DMS 273 (cell line): ENCODE results near the gene DENND11.
"Not testable (repeated sequence)": the region's sequence is repeated elsewhere in the genome, so short reads cannot be mapped to it uniquely, and the experiment has no call there.

Experiments
- DNase-seq: peaks from one replicate; lab custom pipeline; 2025; ENCODE audit not compliant: unreplicated experiment; lab: John Stamatoyannopoulos, UW

Gene DENND11

GRCh38 chr7:141709318-141709717 is 7.4 kb upstream of the DENND11 start:
- no peak for DNase-seq

GRCh38 chr7:141708351-141708750 is 6.4 kb upstream of the DENND11 start, which contains the start of gene WEE2:
TSS of gene WEE2 (plus strand) at chr7:141708353. CDS start at chr7:141708759, 406 bp downstream.
- DNase-seq = no peak

DNA sequence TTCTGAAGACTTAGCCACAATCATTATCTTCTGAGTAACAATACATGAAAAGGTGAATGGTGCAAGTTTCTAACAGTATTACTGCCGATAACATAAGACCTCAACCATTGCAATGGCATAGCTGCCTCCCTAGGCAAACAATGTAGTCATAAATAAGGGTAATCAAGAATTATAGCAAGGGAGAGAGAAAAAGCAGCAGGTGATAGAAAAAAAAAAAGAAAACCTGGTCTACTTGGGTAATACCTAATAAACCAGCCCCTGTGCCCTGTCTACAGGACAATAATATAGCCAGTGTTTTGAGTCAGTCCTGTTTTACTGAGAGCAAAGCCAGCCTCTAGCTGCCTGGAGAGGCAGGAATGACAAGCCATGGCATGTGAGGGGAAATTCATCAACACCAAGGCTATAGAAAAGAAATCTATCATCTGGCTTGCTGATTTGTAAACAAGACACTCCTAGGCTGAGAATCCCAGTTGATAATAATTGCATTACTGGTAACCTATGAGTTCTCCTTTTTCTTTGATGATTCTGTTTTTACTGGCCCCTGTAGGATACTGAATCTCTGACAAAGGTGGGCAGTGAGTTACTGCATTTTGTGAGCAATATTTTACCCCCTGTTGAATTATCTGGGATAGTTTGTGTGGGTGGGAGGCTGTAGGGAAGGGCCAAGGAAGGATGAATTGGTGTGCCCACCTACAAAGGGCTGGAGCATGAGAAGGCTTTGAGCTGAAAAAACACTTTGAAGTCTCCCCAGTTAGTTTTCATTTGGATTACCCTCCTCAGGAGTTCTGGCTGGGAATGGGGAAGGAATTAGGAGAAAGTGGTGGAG is 4.5 kb upstream of the DENND11 start:
- no peak for DNase-seq

DNA sequence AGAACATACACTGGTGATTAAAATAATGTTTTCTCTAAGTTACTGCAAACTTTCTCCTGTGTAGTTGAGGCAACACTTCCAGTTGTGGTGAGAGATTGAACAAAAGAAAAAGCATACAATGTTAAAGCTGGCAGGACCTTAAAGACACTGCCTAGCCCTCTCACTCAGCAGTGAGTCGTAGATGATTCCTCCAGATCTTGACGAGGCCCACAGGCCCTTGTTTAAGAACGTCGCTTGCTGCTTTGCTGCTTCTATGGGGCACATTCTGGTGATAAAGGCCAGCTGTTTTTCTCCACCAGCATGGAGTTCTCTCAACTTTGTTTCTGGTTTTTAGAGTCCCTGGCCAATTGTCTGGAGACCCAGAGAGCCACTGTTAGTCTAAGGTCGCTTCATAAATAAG is 2.8 kb upstream of the DENND11 start:
- no peak for DNase-seq

GRCh38 chr7:141704112-141704511 is 2.1 kb upstream of the DENND11 start:
- no peak for DNase-seq

GRCh38 chr7:141702892-141703291 is 926 bp upstream of the DENND11 start:
- DNase-seq = no peak

DNA sequence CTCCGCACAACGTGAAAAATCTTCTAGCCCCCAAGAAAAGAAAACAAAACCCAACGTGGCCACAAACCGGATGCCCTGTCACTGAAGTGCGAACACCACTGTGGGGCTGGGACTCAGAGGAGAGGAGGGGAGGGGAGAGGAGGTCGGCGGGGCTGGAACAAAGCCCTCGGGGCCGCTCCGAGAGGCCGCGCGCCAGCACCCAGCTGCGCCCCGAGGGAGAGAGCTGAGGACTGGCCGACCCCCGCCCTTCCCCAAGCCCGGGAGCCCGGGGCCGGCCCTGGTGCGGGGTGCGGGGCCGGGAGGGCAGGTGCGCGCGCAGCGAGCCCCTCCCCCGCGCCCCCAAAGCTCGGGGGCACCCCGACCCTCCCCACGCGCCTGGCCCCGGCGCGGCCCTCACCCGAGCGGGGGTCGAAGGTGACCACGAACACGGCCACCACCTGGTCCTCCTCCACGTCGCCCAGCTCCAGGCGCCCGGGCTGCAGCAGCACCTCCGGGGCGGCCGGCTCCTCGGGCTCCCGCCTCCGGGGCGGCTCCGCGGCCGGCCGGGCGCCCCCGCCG is 398 bp downstream of the DENND11 start:
- peak; percentile 73 for DNase-seq

GRCh38 chr7:141700848-141701371 is 1.1 kb downstream of the DENND11 start:
- DNase-seq = peak; percentile 56

GRCh38 chr7:141700296-141700847 is 1.6 kb downstream of the DENND11 start:
- DNase-seq = no peak

- DNase-seq = no peak
Observed at GRCh38 chr7:141699860-141700259, 2.1 kb downstream of the DENND11 start.

DNA sequence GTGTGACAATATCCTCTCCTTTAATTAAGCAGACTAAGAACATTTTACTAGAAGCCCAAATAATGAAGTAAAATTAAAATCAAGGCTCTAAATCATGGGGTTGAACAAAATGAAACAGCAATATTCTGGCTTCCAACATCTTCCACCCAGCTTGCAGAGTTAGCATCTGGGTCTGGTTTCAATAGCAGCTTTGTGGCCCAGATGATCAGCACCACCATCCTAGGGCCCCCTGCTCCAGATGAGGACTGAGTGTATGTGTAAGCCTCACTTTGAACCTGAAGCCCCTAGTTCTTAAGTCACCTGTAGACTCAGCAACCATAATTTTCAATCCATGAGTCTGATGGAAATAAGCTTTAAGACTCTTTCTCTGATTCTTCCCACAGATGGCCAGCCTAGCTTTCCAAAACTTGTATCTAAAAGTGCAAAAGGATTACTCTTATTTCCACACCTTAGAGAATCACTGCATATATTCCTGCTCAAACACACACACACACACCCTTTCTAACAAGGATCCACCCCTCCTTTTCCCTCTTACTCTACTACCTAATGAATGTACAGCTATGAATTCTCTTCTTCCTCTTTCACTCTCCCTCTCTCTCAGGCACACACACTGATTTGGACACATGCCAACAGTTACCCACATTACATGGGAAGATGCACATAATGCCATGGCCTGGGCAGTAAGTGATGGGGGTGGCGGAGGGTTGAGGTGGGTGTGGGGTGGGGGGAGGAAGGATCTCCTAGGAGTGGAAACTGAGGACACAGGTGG is 3.5 kb downstream of the DENND11 start:
- DNase-seq = peak; percentile 49

GRCh38 chr7:141697211-141697871 is 4.6 kb downstream of the DENND11 start:
- peak; percentile 32 for DNase-seq

GRCh38 chr7:141696348-141696747 is 5.6 kb downstream of the DENND11 start:
- DNase-seq = peak; percentile 65

- peak; percentile 42 for DNase-seq
Observed at GRCh38 chr7:141695803-141696289, 6.1 kb downstream of the DENND11 start.

DNA sequence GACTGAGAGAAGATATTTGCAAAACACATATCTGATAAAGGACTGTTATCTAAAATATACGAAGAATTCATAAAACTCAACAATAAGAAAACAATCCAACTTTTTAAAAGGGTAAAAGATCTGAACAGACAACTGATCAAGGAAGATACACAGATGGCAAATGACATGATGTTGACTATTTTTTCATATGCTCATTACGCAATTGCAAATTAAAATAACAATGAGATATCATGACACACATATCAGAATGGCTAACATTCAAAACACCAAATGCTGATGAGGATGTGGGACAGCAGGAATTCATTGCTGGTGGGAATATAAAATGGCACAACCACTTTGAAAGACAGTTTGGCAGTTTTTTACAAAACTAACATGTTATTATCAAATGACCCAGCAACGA is 8.9 kb downstream of the DENND11 start:
- no peak for DNase-seq

DNA sequence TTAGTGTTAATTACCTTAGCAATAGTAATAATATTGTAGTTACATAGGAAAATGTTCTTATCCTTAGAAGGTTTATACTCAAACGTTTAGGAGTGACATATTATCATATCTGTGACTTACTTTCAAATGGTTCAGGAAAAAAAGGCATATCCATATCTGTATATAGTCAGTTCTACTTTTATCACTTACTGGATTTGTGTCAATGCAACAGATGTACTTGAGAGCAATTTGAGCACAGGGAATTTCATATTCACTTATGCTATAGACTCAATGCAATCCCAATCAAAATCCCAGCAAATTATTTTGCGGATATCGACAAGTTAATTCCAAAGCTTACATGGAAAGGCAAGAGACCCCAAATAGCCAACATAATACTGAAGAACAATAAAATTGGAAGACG is 10.0 kb downstream of the DENND11 start:
- DNase-seq = no peak

DNA sequence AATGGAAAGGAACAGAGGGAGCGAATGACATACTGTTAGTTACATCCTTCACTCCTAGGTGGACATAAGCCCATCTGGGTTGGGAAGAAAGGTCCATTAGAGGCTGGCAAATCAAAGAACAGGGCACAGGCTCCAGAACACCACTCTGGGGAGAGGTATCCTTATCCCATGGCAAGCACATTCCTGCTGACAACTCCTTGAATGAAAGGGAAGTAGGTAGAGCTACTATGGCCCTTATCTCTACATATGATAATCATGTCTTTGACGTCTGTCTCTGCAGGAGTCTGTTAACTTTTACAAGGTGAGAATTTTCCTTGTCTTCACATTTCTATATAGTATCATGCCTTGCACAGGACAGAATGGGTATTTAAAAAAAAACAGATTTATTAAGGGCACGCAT is 10.4 kb downstream of the DENND11 start:
- no peak for DNase-seq

DNA sequence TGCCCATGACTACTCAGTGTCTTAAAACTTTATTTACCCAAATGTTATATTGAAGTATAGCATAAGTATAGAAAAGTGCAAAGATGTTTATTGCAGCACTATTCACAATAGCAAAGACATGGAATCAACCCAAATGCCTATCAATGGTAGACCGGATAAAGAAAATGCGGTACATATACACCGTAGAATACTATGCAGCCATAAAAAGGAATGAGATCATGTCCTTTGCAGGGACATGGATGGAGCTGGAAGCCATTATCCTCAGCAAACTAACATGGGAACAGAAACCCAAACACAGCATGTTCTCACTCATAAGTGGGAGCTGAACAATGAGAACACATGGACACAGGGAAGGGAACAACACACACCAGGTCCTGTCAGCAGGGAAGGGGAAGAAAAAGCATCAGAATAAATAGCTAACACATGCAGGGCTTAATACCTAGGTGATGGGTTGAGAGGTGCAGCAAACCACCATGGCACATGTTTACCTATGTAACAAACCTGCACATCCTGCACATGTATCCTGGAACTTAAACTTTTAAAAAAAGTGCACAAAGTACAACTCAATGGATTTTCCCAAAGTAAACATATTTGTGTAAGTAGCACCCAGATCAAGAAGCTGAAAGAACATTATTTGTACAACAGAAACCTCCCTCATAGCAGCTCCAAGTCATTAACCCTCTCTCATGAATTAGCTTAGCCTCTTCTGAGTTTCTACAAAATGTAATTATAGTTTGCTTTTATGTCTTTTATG is 12.7 kb downstream of the DENND11 start:
- not testable (repeated sequence) for DNase-seq

DNA sequence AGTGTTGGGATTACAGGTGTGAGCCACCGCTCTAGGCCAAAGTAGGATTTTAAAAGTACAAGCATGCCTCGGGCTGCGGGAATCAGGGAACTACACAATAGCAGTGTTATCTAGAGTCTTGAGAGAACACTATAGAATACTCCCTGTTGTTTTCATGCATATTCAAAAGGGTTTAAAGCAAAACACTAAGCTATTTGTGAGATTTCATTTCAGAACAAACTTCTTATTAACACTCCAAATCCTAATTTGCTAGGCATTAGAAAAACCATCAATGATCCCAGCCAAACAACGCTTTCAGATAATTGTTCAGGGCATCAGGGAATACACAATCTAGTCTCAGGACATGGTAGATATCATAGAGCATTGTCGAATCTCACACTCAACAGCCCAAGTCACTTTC is 13.9 kb downstream of the DENND11 start:
- no peak for DNase-seq

GRCh38 chr7:141686670-141687069 is 15.3 kb downstream of the DENND11 start:
- no peak for DNase-seq
